Activated gamma-delta T cell (primary cell): ENCODE measurements around the gene SF3A2.

Source experiments
- DNase-seq: peaks from one replicate; lab custom pipeline; 2025; lab: John Stamatoyannopoulos, UW

SF3A2 gene

DNA sequence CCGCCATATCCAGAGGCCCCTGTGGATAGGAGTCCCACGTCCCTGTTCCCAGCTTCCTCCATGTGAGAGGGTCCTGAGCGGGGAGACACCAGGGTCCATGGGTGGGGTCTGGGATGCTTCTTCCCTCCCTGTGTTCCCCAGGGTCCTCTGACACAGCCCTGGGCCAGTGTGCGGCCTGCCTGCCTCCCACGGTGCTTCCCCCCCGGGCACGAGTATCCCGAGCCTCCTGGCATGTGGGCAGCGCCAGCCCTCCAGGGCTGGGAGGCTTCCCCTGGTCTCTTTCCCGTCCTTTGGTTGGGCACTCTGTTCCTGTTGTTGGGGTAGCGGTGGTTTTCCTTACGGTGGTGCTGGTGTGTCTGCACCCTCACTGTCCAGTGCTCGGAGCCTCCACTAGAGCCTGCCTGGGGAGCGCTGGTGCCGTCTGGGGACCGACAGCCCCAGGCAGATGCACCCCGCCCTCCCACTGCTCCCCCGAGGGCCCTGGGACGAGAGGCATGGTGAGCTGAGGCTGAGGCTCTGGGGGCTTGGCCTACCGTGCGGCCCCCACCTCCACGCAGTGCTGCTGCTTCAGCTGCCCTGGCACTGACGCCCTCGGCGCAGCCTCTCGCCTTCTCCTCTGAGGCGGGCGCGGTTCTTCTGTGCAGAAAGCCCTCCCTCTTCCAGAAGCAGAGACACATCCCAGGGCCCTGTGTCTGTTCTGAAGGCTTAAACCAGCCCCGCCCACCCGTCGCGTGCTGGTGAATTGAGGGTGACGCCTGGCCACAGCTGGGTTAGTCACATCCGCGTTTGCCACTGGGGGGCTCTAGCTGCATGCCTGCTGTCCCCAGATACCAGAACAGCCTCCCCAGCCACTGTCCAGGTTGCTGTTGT lies 28.4 kb upstream of the SF3A2 start:
- no peak for DNase-seq

DNA sequence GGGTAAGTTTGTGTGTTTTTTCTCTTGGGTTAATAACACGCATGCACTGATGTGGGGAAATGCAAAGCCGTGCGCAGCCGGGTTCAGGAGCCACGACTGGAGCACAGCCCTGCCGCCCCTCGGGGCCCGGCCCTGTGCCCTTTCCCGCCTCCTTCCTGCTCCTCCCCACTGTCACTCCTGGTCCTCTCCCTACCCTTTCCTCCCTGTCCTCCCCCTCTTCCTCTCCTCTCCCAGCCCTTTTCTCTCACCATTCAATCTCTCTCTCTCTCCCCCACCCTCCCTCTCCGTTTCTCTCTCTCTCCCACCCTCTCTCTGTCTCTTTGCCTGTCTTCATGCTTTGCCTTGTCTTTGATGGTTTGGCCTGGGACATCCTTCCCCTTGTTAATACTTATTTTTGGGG lies 27.6 kb upstream of the SF3A2 start:
- DNase-seq, result no peak

GRCh38 chr19:2209408-2209807 lies 27.2 kb upstream of the SF3A2 start:
- no peak for DNase-seq

- DNase-seq, result no peak
Measured at GRCh38 chr19:2210206-2210605, 26.4 kb upstream of the SF3A2 start.

GRCh38 chr19:2210987-2211740 lies 25.5 kb upstream of the SF3A2 start:
- no peak for DNase-seq

DNA sequence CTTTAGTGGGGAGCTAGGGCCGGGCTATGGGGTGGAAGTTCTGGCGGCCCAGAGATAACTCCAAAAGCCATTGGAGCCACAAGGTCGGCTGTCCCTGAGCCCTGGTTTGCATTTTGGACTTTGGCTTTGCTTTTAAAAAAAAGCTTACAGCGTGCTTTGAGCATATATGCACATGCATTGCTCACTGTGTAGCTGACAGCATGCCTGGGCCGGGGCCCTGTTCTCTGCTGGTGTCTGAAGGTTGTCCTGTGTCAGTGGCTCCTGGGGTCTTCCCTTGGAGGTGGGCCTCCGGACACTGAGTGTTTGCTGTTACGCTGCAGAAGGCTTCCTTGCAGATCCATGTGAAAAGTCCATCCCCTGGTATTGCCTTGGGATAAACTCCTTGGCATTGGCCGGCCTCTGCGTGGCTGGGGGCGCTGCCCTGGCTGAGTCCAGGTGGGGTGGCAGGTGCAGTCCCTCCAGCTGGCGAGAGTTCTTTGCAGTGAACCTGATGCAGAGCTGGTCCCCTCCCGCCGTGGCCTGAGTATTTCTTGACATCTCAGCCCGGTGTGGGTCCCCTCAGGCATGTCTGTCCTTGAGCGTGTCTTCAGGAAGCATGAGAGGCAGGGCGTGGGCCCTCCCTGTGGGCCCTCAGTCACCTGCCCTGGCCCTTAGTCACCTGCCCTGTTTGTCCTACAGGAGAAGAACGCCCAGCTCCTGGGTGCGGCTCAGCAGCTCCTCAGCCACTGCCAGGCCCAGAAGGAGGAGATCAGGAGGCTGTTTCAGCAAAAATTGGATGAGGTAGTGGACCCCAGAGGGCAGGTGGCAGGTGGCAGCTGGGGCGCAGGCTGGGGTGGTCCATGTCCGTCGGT lies 23.5 kb upstream of the SF3A2 start:
- DNase-seq, result no peak

- DNase-seq, result no peak
Measured at GRCh38 chr19:2213799-2214198, 22.8 kb upstream of the SF3A2 start.

DNA sequence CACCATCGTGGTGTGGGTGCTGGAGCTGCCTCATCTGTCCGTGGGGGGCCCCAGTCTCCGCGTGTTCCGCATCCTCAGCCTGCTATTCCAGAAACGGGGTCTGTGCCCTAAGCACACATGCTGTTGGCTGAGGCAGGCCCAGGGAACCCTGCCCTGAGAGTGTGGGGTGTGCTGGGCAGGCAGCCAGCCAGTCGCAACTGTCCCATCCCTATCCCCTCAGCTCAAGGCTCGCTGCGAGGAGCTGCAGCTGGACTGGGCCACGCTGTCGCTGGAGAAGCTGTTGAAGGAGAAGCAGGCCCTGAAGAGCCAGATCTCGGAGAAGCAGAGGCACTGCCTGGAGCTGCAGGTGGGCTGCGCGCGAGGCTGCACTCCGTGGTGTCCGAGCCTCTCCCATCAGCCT lies 22.4 kb upstream of the SF3A2 start:
- DNase-seq, result no peak

GRCh38 chr19:2215281-2215751 lies 21.3 kb upstream of the SF3A2 start:
- no peak for DNase-seq

- DNase-seq, result no peak
Measured at GRCh38 chr19:2216361-2217225, 20.0 kb upstream of the SF3A2 start.

DNA sequence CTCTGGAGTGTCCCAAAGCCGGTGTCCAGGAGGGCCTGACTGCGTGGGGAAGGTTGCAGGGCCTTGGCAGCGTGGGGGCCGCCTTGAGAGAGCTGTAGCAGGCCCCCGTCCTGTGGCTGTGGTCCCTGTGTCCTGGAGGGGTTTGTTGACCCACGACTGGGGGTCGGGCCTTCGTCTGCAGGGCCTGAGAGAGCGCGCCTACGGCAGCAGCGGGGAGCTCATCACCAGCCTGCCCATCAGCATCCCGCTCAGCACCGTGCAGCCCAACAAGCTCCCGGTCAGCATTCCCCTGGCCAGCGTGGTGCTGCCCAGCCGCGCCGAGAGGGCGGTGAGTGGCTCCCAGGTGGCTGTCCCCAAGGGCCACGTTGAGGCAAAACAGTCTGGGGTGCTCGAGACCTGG lies 19.0 kb upstream of the SF3A2 start:
- DNase-seq, result no peak

DNA sequence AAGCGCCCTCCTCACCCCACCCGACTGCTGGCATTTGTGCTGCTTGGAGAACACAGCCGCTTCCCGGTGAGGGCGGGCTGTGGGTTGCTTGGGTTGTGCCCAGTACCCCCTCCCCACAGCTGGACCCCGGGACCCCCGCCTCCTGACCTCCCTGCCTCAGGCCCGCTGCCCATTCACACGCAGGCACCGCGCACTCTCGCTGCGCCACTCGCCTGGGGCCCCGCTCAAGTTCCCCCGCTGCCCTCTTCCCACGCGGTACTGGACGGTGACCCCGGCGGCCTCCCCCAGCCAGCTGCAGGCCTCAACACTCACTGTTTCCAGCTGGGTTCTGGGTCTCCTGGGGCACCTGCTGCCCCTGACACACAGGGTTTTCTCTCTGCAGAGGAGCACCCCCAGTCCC lies 16.9 kb upstream of the SF3A2 start:
- no peak for DNase-seq

DNA sequence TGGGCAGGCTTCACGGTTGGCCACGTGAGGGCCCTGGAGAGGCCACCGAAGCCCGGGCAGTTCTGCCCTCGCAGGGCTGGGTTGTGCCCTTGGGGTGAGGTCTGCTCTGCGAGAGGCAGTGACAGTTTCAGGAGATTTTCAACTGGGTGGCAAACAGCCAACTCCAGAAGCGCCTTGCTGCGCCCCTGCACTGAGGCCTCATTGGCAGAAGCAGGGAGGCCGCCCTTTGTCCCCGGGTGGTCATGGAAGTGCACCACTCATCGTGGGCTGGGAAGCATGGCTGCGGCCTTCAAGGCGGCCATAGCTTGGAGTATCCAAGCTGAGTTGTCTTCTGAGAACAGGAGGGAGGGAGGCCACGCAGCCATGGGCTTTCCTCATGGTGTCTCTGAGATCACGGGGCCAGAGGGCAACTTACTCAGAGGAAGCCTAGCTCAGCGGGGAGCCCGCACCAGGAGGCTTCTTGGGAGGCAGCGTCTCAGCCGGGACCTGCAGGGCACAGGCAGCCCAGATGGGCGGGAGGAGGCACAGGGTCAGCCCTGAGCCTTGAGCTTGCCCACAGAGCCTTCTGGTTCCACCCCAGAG lies 15.3 kb upstream of the SF3A2 start:
- DNase-seq, result no peak

- no peak for DNase-seq
Measured at GRCh38 chr19:2221918-2222317, 14.7 kb upstream of the SF3A2 start.

- DNase-seq, result no peak
Measured at GRCh38 chr19:2223391-2223790, 13.2 kb upstream of the SF3A2 start.

DNA sequence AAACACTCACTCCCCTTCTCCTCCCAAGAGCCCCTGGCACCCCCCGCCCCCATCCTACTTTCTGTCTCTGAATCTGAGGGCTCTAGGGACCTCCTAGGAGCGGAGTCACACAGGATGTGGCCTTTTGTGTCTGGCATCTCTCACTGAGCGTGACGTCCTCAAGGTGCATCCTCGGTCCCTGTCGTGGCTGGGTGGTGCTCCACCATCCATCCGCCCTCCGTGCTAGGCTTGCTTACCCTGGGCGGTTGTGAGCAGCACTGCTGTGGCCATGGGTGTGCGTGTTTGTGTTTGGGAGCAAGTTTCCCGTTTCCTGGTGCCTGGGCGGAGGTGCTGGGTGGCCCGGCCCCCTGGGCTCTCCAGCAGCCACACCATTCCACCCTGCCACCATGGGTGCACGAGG lies 12.7 kb upstream of the SF3A2 start:
- DNase-seq, result no peak

DNA sequence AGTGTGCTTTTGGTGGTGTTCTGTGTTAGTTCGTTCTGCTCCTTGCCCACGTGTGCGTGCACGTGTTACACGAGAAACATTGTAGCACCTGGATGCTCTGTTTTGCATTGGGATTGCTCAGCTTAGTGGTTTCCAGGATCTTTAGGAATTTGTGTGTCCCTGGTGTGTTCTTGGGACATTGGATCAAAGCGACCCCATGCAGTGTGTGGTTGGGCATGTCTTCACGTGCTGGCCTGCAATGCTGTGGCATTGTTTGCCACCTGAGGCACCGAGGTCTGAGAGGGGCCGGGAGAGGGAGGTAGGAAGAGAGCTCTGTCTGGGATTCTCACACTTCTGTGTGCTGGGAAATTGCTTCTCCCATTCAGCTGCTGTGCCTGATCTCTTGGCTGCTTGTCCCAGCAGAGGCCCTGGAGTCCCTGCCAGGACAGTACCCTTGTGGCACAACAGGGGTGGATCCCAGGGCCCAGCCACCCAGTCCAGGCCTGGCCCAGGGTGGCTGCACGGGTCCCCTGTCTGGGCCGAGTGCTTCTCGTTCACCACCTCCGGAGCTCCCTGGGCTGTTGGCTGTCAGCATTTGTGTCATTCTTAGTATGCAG lies 11.8 kb upstream of the SF3A2 start:
- no peak for DNase-seq

- DNase-seq, result no peak
Measured at GRCh38 chr19:2225415-2226050, 11.1 kb upstream of the SF3A2 start.

- DNase-seq, result no peak
Measured at GRCh38 chr19:2226051-2226839, 10.4 kb upstream of the SF3A2 start.
